Lung (tissue), 16 donors: ENCODE results near the gene DCAF15. TPM values are rescaled to one million over a fixed set of nuclear protein-coding genes. Genes with fewer than 3 reads are reported as not detected.

Source experiments
- ATAC-seq: fragments of 200-7000 bp; cut with Tn5 transposase; one replicate; pipeline ENCODE4 v1.9.1; 2020; ENCODE audit warnings: moderate number of reproducible peaks; ENCODE audit not compliant: insufficient read depth, low FRiP score
- DNase-seq, 3 donors: peaks; one replicate each; pipeline ENCODE4 v3.0.0-alpha.2; 2013 to 2017
- H3K27ac ChIP-seq, 2 donors: one replicate each; pipeline ENCODE4 v1.5.1; 2013; ENCODE audit warnings: mild to moderate bottlenecking in 2 of 2, moderate library complexity in 2 of 2, control low read depth in 1 of 2, inconsistent platforms in 1 of 2, low read depth in 1 of 2, low read length in 1 of 2
- H3K27me3 ChIP-seq, 3 donors: one replicate each; pipeline ENCODE4 v1.5.1; 2013; ENCODE audit warnings: low read length in 2 of 3; ENCODE audit not compliant: control insufficient read depth in 3 of 3, insufficient read depth in 3 of 3
- H3K36me3 ChIP-seq, 4 donors: one replicate each; pipeline ENCODE4 v1.5.1; 2013; ENCODE audit warnings: low read length in 4 of 4, mild to moderate bottlenecking in 1 of 4, moderate library complexity in 1 of 4; ENCODE audit not compliant: control insufficient read depth in 4 of 4, insufficient read depth in 4 of 4
- H3K4me1 ChIP-seq, 5 donors: one replicate each; pipeline ENCODE4 v1.5.1; 2013; ENCODE audit warnings: low read length in 5 of 5, mild to moderate bottlenecking in 2 of 5, moderate library complexity in 1 of 5; ENCODE audit not compliant: control insufficient read depth in 5 of 5, insufficient read depth in 5 of 5
- H3K4me3 ChIP-seq: one replicate; pipeline ENCODE4 v1.5.1; 2013; ENCODE audit warnings: mild to moderate bottlenecking, control low read depth, moderate library complexity
- H3K9ac ChIP-seq, 2 donors: one replicate each; pipeline ENCODE4 v1.5.1; 2013; ENCODE audit warnings: low read length in 2 of 2, control low read depth in 1 of 2; ENCODE audit not compliant: insufficient read depth in 1 of 2
- H3K9me3 ChIP-seq, 4 donors: one replicate each; pipeline ENCODE4 v1.5.1; 2013; ENCODE audit warnings: low read length in 3 of 4, mild to moderate bottlenecking in 1 of 4, moderate library complexity in 1 of 4; ENCODE audit not compliant: control insufficient read depth in 4 of 4, insufficient read depth in 3 of 4
- CTCF ChIP-seq: IDR thresholded peaks from 2 replicates; pipeline ENCODE4 v1.5.1; 2012; ENCODE audit warnings: mild to moderate bottlenecking; ENCODE audit errors: control extremely low read depth, extremely low read depth
- WGBS, 2 donors: extraction: QIAGEN DNeasy Blood & Tissue Kit; methylation state at CpG; one replicate each; pipeline ENCODE4 v1.1.7; 2013; 5-methylcytosine and 5-hydroxymethylcytosine counted together
- long read RNA-seq, 5 donors: transcript quantifications; one replicate each; lab custom pipeline, GENCODE V29; 2026
- polyA plus RNA-seq, 2 donors: library from polyadenylated mRNA; stranded (reverse); fragments of 200-250 nt; gene quantifications; one replicate each; pipeline ENCODE4 v1.2.1, GENCODE V29; 2013
- total RNA-seq, 2 donors: library from RNA; depleted of rRNA in 1 of 2; stranded (reverse); fragments of >200 nt in 1 of 2; gene quantifications; one replicate each; pipeline ENCODE4 v1.2.1, GENCODE V29; 2014 to 2021
- donor health status: control.
- donor health status: control.
- donor health status: Bipolar disorder and iron deficiency.
- donor health status: healthy.
- donor health status: DM: yes; HTN: yes; CAD: no.

The DCAF15 gene
- total RNA-seq (10 to 100 TPM; 13.8 to 37.9 TPM), polyA plus RNA-seq (10 to 100 TPM; 29.0 to 56.1 TPM)
- long read RNA-seq, donor 1, transcript DCAF15-201 (13 exons, 2,278 nt) = major isoform, 5 of 6 reads
- long read RNA-seq, donor 1, partial matches to known transcripts = 0 of 6 reads
- long read RNA-seq, donor 1, other reads (novel, unspliced or antisense) = 0 of 6 reads
- long read RNA-seq, donor 2 = 0 reads
- long read RNA-seq, donor 3, partial matches to known transcripts = 0 of 1 reads
- long read RNA-seq, donor 3, other reads (novel, unspliced or antisense) = 0 of 1 reads
- long read RNA-seq, donor 4, partial matches to known transcripts = 0 of 1 reads
- long read RNA-seq, donor 4, other reads (novel, unspliced or antisense) = 0 of 1 reads
- long read RNA-seq, donor 5, partial matches to known transcripts = 0 of 2 reads
- long read RNA-seq, donor 5, other reads (novel, unspliced or antisense) = 0 of 2 reads

GRCh38 chr19:13952154-13952930 is at the start of gene DCAF15:
TSS of gene DCAF15 (plus strand) at chr19:13952509. CDS start at chr19:13952513, 4 bp downstream.
- ATAC-seq (peak; percentile 99), DNase-seq (peak; percentile 100)
- peaks cover 0 to 11% (median 7%) of the 10 kb centered on the region in 5 donors for H3K4me1 ChIP-seq
- peak within 1 kb of the TSS; percentile 16 to 58 for H3K9ac ChIP-seq
- WGBS, 2 donors = 0 to 1% methylated on average over 53 to 60 of the region's 65 CpGs
- no peaks in the 10 kb centered on the region for H3K27me3 ChIP-seq
- TF ChIP-seq CTCF = no peak
- peak within 1 kb of the TSS; percentile 90 to 98 for H3K27ac ChIP-seq
- peak within 1 kb of the TSS; percentile 97 for H3K4me3 ChIP-seq
- H3K36me3 ChIP-seq = peaks cover 5 to 22% (median 14%) of the 10 kb centered on the region in 4 donors
- H3K9me3 ChIP-seq = no peaks in the 10 kb centered on the region

GRCh38 chr19:13902993-13903555 is 49.2 kb upstream of the DCAF15 start:
- Histone ChIP-seq H3K27ac (no peak overlapping the region), H3K9me3 (no peaks in the 10 kb centered on the region), H3K4me1 (peaks cover 0 to 11% (median 3%) of the 10 kb centered on the region in 5 donors), H3K27me3 (no peaks in the 10 kb centered on the region), H3K4me3 (no peak overlapping the region), H3K9ac (no peak overlapping the region), H3K36me3 (no peaks in the 10 kb centered on the region)
- TF ChIP-seq CTCF = peak; percentile 9
- DNase-seq (no peak), ATAC-seq (no peak)
- 65 to 75% methylated on average over 4 of the region's 4 CpGs for WGBS, 2 donors

GRCh38 chr19:13905634-13906520 is 46.4 kb upstream of the DCAF15 start, which contains the start of the genes BRME1 and CC2D1A:
TSS of gene BRME1 (minus strand) at chr19:13906117. CDS start at chr19:13904892, 1,225 bp downstream.
TSS of gene CC2D1A (plus strand) at chr19:13906201. CDS start at chr19:13906442, 241 bp downstream.
- WGBS, 2 donors = 5 to 8% methylated on average over 74 to 86 of the region's 86 CpGs

More at GRCh38 chr19:13905634-13906520, 46.4 kb upstream of the DCAF15 start, which contains the start of the genes BRME1 and CC2D1A:
- Histone ChIP-seq H3K9me3 (no peaks in the 10 kb centered on the region), H3K4me3 (peak within 1 kb of the TSS; percentile 97), H3K27me3 (no peaks in the 10 kb centered on the region), H3K36me3 (peaks cover 0 to 8% (median 0%) of the 10 kb centered on the region in 4 donors), H3K27ac (peak within 1 kb of the TSS in 1 of 2 donors; percentile 82), H3K4me1 (peaks cover 0 to 11% (median 3%) of the 10 kb centered on the region in 5 donors), H3K9ac (peak within 1 kb of the TSS; percentile 28 to 49)
- DNase-seq (peak; percentile 84 to 91 (median 91)), ATAC-seq (peak; percentile 98)
- TF ChIP-seq CTCF = no peak
